Liver (tissue), 9 donors: ENCODE data around the gene LMOD2. TPM values are rescaled to one million over a fixed set of nuclear protein-coding genes. Genes with fewer than 3 reads are reported as not detected.

ENCODE experiments used
- DNase-seq: peaks from one replicate; pipeline ENCODE4 v3.0.0-alpha.2; 2017; ENCODE audit warnings: low spot score
- H3K27ac ChIP-seq, 2 donors: one replicate each; pipeline ENCODE4 v1.7.0; 2013; ENCODE audit warnings: inconsistent platforms in 2 of 2, low read length in 2 of 2, control low read depth in 1 of 2, low read depth in 1 of 2, mild to moderate bottlenecking in 1 of 2
- H3K27me3 ChIP-seq, 4 donors: one replicate each; pipeline versions ENCODE4 v1.6.1 to v1.7.0; 2013; ENCODE audit warnings: low read length in 3 of 4, inconsistent platforms in 1 of 4, mild to moderate bottlenecking in 1 of 4, moderate library complexity in 1 of 4; ENCODE audit not compliant: control insufficient read depth in 4 of 4, insufficient read depth in 4 of 4
- H3K36me3 ChIP-seq, 4 donors: one replicate each; pipeline versions ENCODE4 v1.6.1 to v1.7.0; 2013; ENCODE audit warnings: low read length in 3 of 4, mild to moderate bottlenecking in 3 of 4, low read depth in 1 of 4, moderate library complexity in 1 of 4; ENCODE audit not compliant: control insufficient read depth in 4 of 4, insufficient read depth in 3 of 4
- H3K4me1 ChIP-seq, 4 donors: one replicate each; pipeline versions ENCODE4 v1.6.1 to v1.7.0; 2013; ENCODE audit warnings: low read length in 3 of 4, mild to moderate bottlenecking in 3 of 4, moderate library complexity in 1 of 4; ENCODE audit not compliant: control insufficient read depth in 4 of 4, insufficient read depth in 4 of 4
- H3K4me3 ChIP-seq, 3 donors: one replicate each; pipeline versions ENCODE4 v1.6.1 to v1.7.0; 2013; ENCODE audit warnings: low read length in 3 of 3, control low read depth in 1 of 3, low read depth in 1 of 3, mild to moderate bottlenecking in 1 of 3
- H3K9ac ChIP-seq, 2 donors: one replicate each; pipeline ENCODE4 v1.7.0; 2013; ENCODE audit warnings: low read length in 2 of 2, mild to moderate bottlenecking in 2 of 2, moderate library complexity in 2 of 2, control low read depth in 1 of 2, low read depth in 1 of 2
- H3K9me3 ChIP-seq, 4 donors: one replicate each; pipeline versions ENCODE4 v1.6.1 to v1.7.0; 2013; ENCODE audit warnings: low read length in 3 of 4; ENCODE audit not compliant: control insufficient read depth in 4 of 4
- ATF3 ChIP-seq: IDR thresholded peaks from 2 replicates; pipeline ENCODE4 v1.6.1; 2016; ENCODE audit warnings: antibody characterized with exemption
- EGR1 ChIP-seq, 2 donors: IDR thresholded peaks; 2 replicates each; pipeline ENCODE4 v1.6.1; 2016 to 2018; ENCODE audit warnings: antibody characterized with exemption in 2 of 2, low read depth in 2 of 2
- FOXA1 ChIP-seq: IDR thresholded peaks from 2 replicates; pipeline ENCODE4 v1.6.1; 2016; ENCODE audit warnings: antibody characterized with exemption
- FOXA2 ChIP-seq: IDR thresholded peaks from 2 replicates; pipeline ENCODE4 v1.6.1; 2016; ENCODE audit warnings: antibody characterized with exemption
- HNF4A ChIP-seq, 2 donors: conservative IDR thresholded peaks; 2 replicates each; pipeline ENCODE4 v1.6.1; 2016; ENCODE audit warnings: antibody characterized with exemption in 2 of 2, mild to moderate bottlenecking in 2 of 2
- HNF4G ChIP-seq: IDR thresholded peaks from 2 replicates; pipeline ENCODE4 v1.6.1; 2016; ENCODE audit warnings: antibody characterized with exemption
- JUND ChIP-seq, 2 donors: IDR thresholded peaks; 2 replicates each; pipeline ENCODE4 v1.6.1; 2016; ENCODE audit warnings: antibody characterized with exemption in 2 of 2
- MAX ChIP-seq: IDR thresholded peaks from 2 replicates; pipeline ENCODE4 v1.6.1; 2016; ENCODE audit warnings: antibody characterized with exemption
- NR2F2 ChIP-seq: IDR thresholded peaks from 2 replicates; pipeline ENCODE4 v1.6.1; 2016; ENCODE audit warnings: antibody characterized with exemption
- RAD21 ChIP-seq, 2 donors: IDR thresholded peaks; 2 replicates each; pipeline ENCODE4 v1.6.1; 2016; ENCODE audit warnings: antibody characterized with exemption in 2 of 2, mild to moderate bottlenecking in 2 of 2
- REST ChIP-seq: IDR thresholded peaks from 2 replicates; pipeline ENCODE4 v1.6.1; 2016; ENCODE audit warnings: antibody characterized with exemption, mild to moderate bottlenecking
- RXRA ChIP-seq, 2 donors: IDR thresholded peaks; 2 replicates each; pipeline ENCODE4 v1.6.1; 2017 to 2018; ENCODE audit warnings: antibody characterized with exemption in 2 of 2, mild to moderate bottlenecking in 1 of 2
- TAF1 ChIP-seq: conservative IDR thresholded peaks from 2 replicates; pipeline ENCODE4 v1.6.1; 2016; ENCODE audit warnings: antibody characterized with exemption, mild to moderate bottlenecking
- YY1 ChIP-seq: IDR thresholded peaks from 2 replicates; pipeline ENCODE4 v1.6.1; 2016; ENCODE audit warnings: antibody characterized with exemption, mild to moderate bottlenecking
- ZBTB33 ChIP-seq: IDR thresholded peaks from 2 replicates; pipeline ENCODE4 v1.6.1; 2016; ENCODE audit warnings: antibody characterized with exemption
- WGBS: extraction: QIAGEN DNeasy Blood & Tissue Kit; methylation state at CpG from one replicate; pipeline ENCODE4 v1.1.7; 2013; 5-methylcytosine and 5-hydroxymethylcytosine counted together
- polyA plus RNA-seq, 2 donors: library from polyadenylated mRNA; stranded (reverse) in 1 of 2; unstranded in 1 of 2; fragments of 200-250 nt in 1 of 2; fragments of >200 nt in 1 of 2; fragmentation: Nextera tagmentation in 1 of 2; extraction: Ambion mirVana in 1 of 2; gene quantifications; one replicate each; pipeline versions ENCODE4 v1.2.1 to v1.2.3, GENCODE V29; 2013 to 2015
- total RNA-seq, 2 donors: library from RNA; depleted of rRNA; stranded (reverse); fragments of >200 nt; gene quantifications; one replicate each; pipeline ENCODE4 v1.2.3, GENCODE V29; 2014
- donor health status: healthy.
- donor health status: healthy.
- donor health status: healthy.
- donor health status: healthy.
- donor health status: healthy.

Gene LMOD2
- total and polyA plus RNA-seq, 4 donors: not detected

GRCh38 chr7:123629281-123629680 lies 26.4 kb upstream of the LMOD2 start:
- no peak overlapping the region for H3K9ac ChIP-seq
- H3K4me3 ChIP-seq: no peak overlapping the region
- DNase-seq: no peak
- H3K9me3 ChIP-seq: no peaks in the 10 kb centered on the region
- H3K4me1 ChIP-seq: peaks cover 0 to 1% (median 0%) of the 10 kb centered on the region in 4 donors
- no peak overlapping the region for H3K27ac ChIP-seq
- 83% methylated on average over 1 of the region's 1 CpG for WGBS
- H3K27me3 ChIP-seq: no peaks in the 10 kb centered on the region
- TF ChIP-seq EGR1 (IDR thresholded peaks at IDR 0.05; ENCODE audit: low read depth in 2 of 2) (no peak), NR2F2 (no peak), FOXA2 (no peak), HNF4G (no peak), YY1 (no peak), ZBTB33 (no peak), JUND (IDR thresholded peaks at IDR 0.05) (no peak), FOXA1 (no peak), ATF3 (no peak), REST (no peak), MAX (no peak), HNF4A (conservative IDR thresholded peaks at IDR 0.05) (no peak), RAD21 (IDR thresholded peaks at IDR 0.05) (no peak)
- no peaks in the 10 kb centered on the region for H3K36me3 ChIP-seq

- Histone ChIP-seq H3K9ac (no peak overlapping the region), H3K36me3 (no peaks in the 10 kb centered on the region), H3K4me1 (peaks cover 0 to 4% (median 0%) of the 10 kb centered on the region in 4 donors), H3K4me3 (no peak overlapping the region), H3K27ac (no peak overlapping the region), H3K9me3 (no peaks in the 10 kb centered on the region), H3K27me3 (no peaks in the 10 kb centered on the region)
- TF ChIP-seq FOXA2 (no peak), HNF4G (no peak), EGR1 (IDR thresholded peaks at IDR 0.05; ENCODE audit: low read depth in 2 of 2) (no peak), FOXA1 (no peak), YY1 (no peak), NR2F2 (no peak)
- no peak for DNase-seq
- WGBS: 90% methylated on average over 2 of the region's 2 CpGs
Measured at GRCh38 chr7:123632808-123633207, 22.9 kb upstream of the LMOD2 start.

- H3K9ac ChIP-seq: no peak overlapping the region
- no peaks in the 10 kb centered on the region for H3K27me3 ChIP-seq
- H3K36me3 ChIP-seq: no peaks in the 10 kb centered on the region
- no peak for DNase-seq
- WGBS: 81% methylated on average over 7 of the region's 7 CpGs
- H3K27ac ChIP-seq: no peak overlapping the region
- no peak overlapping the region for H3K4me3 ChIP-seq
- H3K4me1 ChIP-seq: peaks cover 0 to 4% (median 0%) of the 10 kb centered on the region in 4 donors
- H3K9me3 ChIP-seq: no peaks in the 10 kb centered on the region
- no peak for TF ChIP-seq HNF4G
- no peak for TF ChIP-seq RAD21 (IDR thresholded peaks at IDR 0.05)
- no peak for TF ChIP-seq YY1
- no peak for TF ChIP-seq MAX
- TF ChIP-seq ZBTB33: no peak
- TF ChIP-seq TAF1: no peak
- no peak for TF ChIP-seq FOXA2
- no peak for TF ChIP-seq FOXA1
- TF ChIP-seq JUND (IDR thresholded peaks at IDR 0.05): no peak
- no peak for TF ChIP-seq NR2F2
- TF ChIP-seq HNF4A (conservative IDR thresholded peaks at IDR 0.05): no peak
- TF ChIP-seq RXRA (IDR thresholded peaks at IDR 0.05): no peak
- no peak for TF ChIP-seq ATF3
Measured at GRCh38 chr7:123633553-123633952, 22.1 kb upstream of the LMOD2 start.
